Measurements from ENCODE around the gene DISC1. TPM values are rescaled to one million over a fixed set of nuclear protein-coding genes. Genes with fewer than 3 reads are reported as not detected.

DISC1 gene
- total RNA-seq, 2 experiments from 2014 or later, result 19.8 to 20.0 TPM

DNA sequence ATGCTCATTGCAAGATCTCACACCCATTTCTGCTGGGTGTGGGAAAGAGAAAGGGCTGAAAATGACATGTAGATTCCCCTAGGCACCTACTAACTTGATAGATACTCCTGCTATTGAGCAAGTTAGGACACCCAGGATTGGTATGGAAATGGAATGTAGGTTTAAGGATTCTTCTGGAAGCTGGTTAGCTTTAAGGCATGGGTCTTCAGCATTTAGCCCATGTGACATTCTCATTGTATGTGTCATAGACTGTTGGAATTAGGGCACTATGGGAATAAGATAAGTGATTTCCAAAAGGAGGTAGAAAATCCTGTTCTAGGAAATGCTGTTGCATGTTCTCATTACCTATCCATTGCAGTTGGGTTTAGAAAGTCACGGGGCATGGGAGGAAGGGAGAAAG lies 76.2 kb downstream of the DISC1 start:
- H3K36me3 ChIP-seq (ENCODE audit: insufficient read depth, low read length), result peaks cover 8% of the 10 kb centered on the region
- intact Hi-C loops (cut with DNase I, micrococcal nuclease), result no loop called here
- TF ChIP-seq, protein P1, sequence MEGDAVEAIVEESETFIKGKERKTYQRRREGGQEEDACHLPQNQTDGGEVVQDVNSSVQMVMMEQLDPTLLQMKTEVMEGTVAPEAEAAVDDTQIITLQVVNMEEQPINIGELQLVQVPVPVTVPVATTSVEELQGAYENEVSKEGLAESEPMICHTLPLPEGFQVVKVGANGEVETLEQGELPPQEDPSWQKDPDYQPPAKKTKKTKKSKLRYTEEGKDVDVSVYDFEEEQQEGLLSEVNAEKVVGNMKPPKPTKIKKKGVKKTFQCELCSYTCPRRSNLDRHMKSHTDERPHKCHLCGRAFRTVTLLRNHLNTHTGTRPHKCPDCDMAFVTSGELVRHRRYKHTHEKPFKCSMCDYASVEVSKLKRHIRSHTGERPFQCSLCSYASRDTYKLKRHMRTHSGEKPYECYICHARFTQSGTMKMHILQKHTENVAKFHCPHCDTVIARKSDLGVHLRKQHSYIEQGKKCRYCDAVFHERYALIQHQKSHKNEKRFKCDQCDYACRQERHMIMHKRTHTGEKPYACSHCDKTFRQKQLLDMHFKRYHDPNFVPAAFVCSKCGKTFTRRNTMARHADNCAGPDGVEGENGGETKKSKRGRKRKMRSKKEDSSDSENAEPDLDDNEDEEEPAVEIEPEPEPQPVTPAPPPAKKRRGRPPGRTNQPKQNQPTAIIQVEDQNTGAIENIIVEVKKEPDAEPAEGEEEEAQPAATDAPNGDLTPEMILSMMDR (IDR thresholded peaks at IDR 0.05), result no peak
- CTCF ChIA-PET, result no interaction called here
- Mint-ChIP-seq H3K4me3 (no peak overlapping the region), H3K4me1 (ENCODE audit: low read depth) (peaks cover 10% of the 10 kb centered on the region), H3K27ac (no peak overlapping the region), H3K27me3 (no peaks in the 10 kb centered on the region), H3K36me3 (ENCODE audit: low read depth) (peaks cover 62% of the 10 kb centered on the region), H3K9me3 (no peaks in the 10 kb centered on the region)
- DNase-seq (no peak), ATAC-seq (ENCODE audit: poor library complexity) (no peak)
- no peak overlapping the region for H3K27ac ChIP-seq (ENCODE audit: low read depth in 1 of 2, low read length in 2 of 2)
- no peaks in the 10 kb centered on the region for H3K4me1 ChIP-seq (ENCODE audit: insufficient read depth, low read length)
- no peaks in the 10 kb centered on the region for H3K27me3 ChIP-seq (ENCODE audit: control insufficient read depth in 1 of 2, insufficient read depth in 2 of 2, low read length in 2 of 2)
- H3K4me3 ChIP-seq (ENCODE audit: low read length), result no peak overlapping the region
- no peaks in the 10 kb centered on the region for H3K9me3 ChIP-seq (ENCODE audit: control insufficient read depth in 1 of 2, insufficient read depth in 1 of 2, low read length in 2 of 2)
- POLR2A ChIA-PET, result no interaction called here

DNA sequence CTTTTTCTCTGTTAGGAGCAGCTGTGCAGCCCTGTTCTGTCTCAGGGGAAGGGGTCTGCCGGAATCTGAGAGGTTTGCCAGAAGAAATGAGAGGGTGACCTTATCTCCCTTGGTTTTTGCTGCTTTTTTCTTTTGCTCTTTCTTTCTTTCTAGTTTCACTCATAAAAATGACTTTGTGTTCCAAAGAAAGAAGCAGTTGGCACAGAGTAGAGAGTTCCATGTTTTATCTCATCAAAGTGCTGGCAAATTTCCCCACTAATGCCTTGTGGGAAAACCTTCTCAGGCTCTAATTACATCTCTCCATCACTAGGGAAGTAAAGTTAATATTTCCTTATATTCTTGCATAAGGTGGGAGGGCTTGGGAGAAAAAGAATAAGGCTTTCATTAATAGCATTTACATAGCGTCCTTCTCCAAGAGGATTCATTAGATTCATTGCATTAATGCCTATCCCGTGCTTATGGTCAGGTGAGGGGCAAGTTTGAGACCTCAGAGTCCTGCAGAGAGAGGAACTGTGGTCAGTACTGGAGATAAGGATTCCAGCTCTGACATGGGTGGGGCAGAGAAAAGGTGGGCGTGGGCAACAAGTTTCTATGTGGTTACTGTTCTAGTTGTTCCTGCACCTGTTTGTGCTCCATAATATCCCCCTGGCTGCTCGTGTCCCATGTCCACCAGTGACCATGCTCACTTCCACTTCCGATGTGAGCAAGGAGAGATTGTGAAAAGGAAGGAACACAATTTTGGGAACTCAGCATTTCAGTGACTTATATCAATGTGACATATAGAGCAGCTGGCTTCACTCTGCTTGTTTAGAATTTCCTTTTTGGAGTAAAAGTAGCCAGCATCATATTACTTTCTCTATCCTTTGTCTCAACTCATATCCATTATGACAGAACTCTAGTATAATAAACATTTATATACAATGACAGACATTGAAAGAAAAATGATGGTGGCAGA lies 79.5 kb downstream of the DISC1 start:
- Mint-ChIP-seq H3K4me3 (no peak overlapping the region), H3K4me1 (ENCODE audit: low read depth) (no peaks in the 10 kb centered on the region), H3K27me3 (no peaks in the 10 kb centered on the region), H3K36me3 (ENCODE audit: low read depth) (peaks cover 62% of the 10 kb centered on the region), H3K27ac (no peak overlapping the region), H3K9me3 (no peaks in the 10 kb centered on the region)
- ChIA-PET CTCF (no interaction called here), POLR2A (no interaction called here)
- ATAC-seq (ENCODE audit: poor library complexity), result no peak
- Histone ChIP-seq H3K9me3 (ENCODE audit: control insufficient read depth in 1 of 2, insufficient read depth in 1 of 2, low read length in 2 of 2) (no peaks in the 10 kb centered on the region), H3K4me1 (ENCODE audit: insufficient read depth, low read length) (no peaks in the 10 kb centered on the region), H3K27me3 (ENCODE audit: control insufficient read depth in 1 of 2, insufficient read depth in 2 of 2, low read length in 2 of 2) (no peaks in the 10 kb centered on the region), H3K27ac (ENCODE audit: low read depth in 1 of 2, low read length in 2 of 2) (no peak overlapping the region), H3K4me3 (ENCODE audit: low read length) (no peak overlapping the region), H3K36me3 (ENCODE audit: insufficient read depth, low read length) (peaks cover 6% of the 10 kb centered on the region)
- DNase-seq, result no peak
- TF ChIP-seq, protein P1 (IDR thresholded peaks at IDR 0.05), result no peak
- intact Hi-C loops (cut with DNase I, micrococcal nuclease), result no loop called here

DNA sequence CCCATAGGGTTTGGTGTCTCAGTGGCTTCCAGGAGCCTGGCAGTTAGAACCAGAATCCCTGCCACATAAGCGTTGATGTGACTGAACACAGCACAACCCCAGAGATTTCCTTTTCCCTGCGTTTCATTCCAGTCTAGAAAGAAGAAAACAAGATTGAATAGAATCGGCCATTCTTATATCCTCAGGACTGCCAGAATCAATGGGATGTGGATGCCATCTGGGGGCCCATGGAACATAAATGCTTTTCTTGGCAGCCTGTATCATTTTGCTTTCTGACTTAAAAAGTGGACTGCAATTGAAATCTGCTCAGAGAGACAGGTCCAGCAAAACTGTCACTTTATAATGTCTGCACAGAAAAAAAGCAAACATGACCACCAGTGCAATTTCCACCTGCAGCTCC lies 80.3 kb downstream of the DISC1 start:
- Histone ChIP-seq H3K4me3 (ENCODE audit: low read length) (no peak overlapping the region), H3K4me1 (ENCODE audit: insufficient read depth, low read length) (no peaks in the 10 kb centered on the region), H3K27ac (ENCODE audit: low read depth in 1 of 2, low read length in 2 of 2) (no peak overlapping the region), H3K27me3 (ENCODE audit: control insufficient read depth in 1 of 2, insufficient read depth in 2 of 2, low read length in 2 of 2) (no peaks in the 10 kb centered on the region), H3K36me3 (ENCODE audit: insufficient read depth, low read length) (peaks cover 6% of the 10 kb centered on the region), H3K9me3 (ENCODE audit: control insufficient read depth in 1 of 2, insufficient read depth in 1 of 2, low read length in 2 of 2) (no peaks in the 10 kb centered on the region)
- ChIA-PET POLR2A (no interaction called here), CTCF (no interaction called here)
- Mint-ChIP-seq H3K36me3 (ENCODE audit: low read depth) (peaks cover 64% of the 10 kb centered on the region), H3K4me1 (ENCODE audit: low read depth) (no peaks in the 10 kb centered on the region), H3K9me3 (no peaks in the 10 kb centered on the region), H3K27me3 (no peaks in the 10 kb centered on the region), H3K27ac (no peak overlapping the region), H3K4me3 (no peak overlapping the region)
- DNase-seq (no peak), ATAC-seq (ENCODE audit: poor library complexity) (no peak)
- intact Hi-C loops (cut with DNase I, micrococcal nuclease), result no loop called here
- TF ChIP-seq, protein P1 (IDR thresholded peaks at IDR 0.05), result no peak

Data from CD4-positive, alpha-beta T cell (primary cell).